CD14-positive monocyte (primary cell): ENCODE results near the gene LAMB4. TPM values are rescaled to one million over a fixed set of nuclear protein-coding genes. Genes with fewer than 3 reads are reported as not detected.

Source experiments
- DNase-seq, 3 donors: peaks; one replicate each; pipeline ENCODE4 v3.0.0-alpha.2; 2011 to 2022
- H2AFZ ChIP-seq: 2 replicates; pipeline ENCODE4 v1.6.0; 2012; ENCODE audit warnings: mild to moderate bottlenecking, low read depth, low read length, inconsistent platforms; ENCODE audit not compliant: insufficient read depth, poor library complexity, severe bottlenecking
- H3K27ac ChIP-seq, 2 donors: 1 replicate in 1 of 2; 2 replicates in 1 of 2; pipeline ENCODE4 v1.5.1; 2012 to 2013; ENCODE audit warnings: low read length in 2 of 2, control low read depth in 1 of 2, inconsistent platforms in 1 of 2, low read depth in 1 of 2, mild to moderate bottlenecking in 1 of 2
- H3K27me3 ChIP-seq, 2 donors: one replicate each; pipeline versions ENCODE4 v1.6.0 to v1.6.1; 2011 to 2013; ENCODE audit warnings: low read length in 2 of 2; ENCODE audit not compliant: control insufficient read depth in 2 of 2, insufficient read depth in 2 of 2
- H3K36me3 ChIP-seq, 2 donors: replicated peaks in 1 of 2; 1 replicate in 1 of 2; 2 replicates in 1 of 2; pipeline versions ENCODE4 v1.5.1 to v1.6.1; 2012 to 2013; ENCODE audit warnings: low read length in 2 of 2, control low read depth in 1 of 2, inconsistent platforms in 1 of 2, mild to moderate bottlenecking in 1 of 2; ENCODE audit not compliant: insufficient read depth in 2 of 2, control insufficient read depth in 1 of 2
- H3K4me1 ChIP-seq, 2 donors: 1 replicate in 1 of 2; 2 replicates in 1 of 2; pipeline versions ENCODE4 v1.5.1 to v1.6.1; 2012 to 2013; ENCODE audit warnings: low read length in 2 of 2, control low read depth in 1 of 2, inconsistent platforms in 1 of 2, mild to moderate bottlenecking in 1 of 2, moderate library complexity in 1 of 2; ENCODE audit not compliant: insufficient read depth in 2 of 2, control insufficient read depth in 1 of 2
- H3K4me2 ChIP-seq: replicated peaks from 2 replicates; pipeline ENCODE3; 2012; ENCODE audit warnings: low read length, moderate library complexity, mild to moderate bottlenecking; ENCODE audit not compliant: poor library complexity, severe bottlenecking; ENCODE audit errors: extremely low read depth
- H3K4me3 ChIP-seq, 3 experiments: fragments of 200-600 bp in 1 of 3; sonication (generic) in 1 of 3; replicated peaks in 1 of 3; 1 replicate in 2 of 3; 2 replicates in 1 of 3; pipeline ENCODE4 v1.5.1; 2011 to 2013; ENCODE audit warnings: low read length in 3 of 3, mild to moderate bottlenecking in 3 of 3, control low read depth in 2 of 3, low read depth in 2 of 3, inconsistent platforms in 1 of 3, moderate library complexity in 1 of 3
- H3K79me2 ChIP-seq: 2 replicates; pipeline ENCODE4 v1.6.0; 2012; ENCODE audit warnings: mild to moderate bottlenecking, control low read depth, inconsistent platforms, low read length, moderate library complexity; ENCODE audit not compliant: insufficient read depth
- H3K9ac ChIP-seq: 2 replicates; pipeline ENCODE4 v1.6.0; 2017; ENCODE audit warnings: low read length, mild to moderate bottlenecking; ENCODE audit not compliant: insufficient read depth, poor library complexity, severe bottlenecking
- H3K9me3 ChIP-seq, 2 donors: replicated peaks in 1 of 2; 1 replicate in 1 of 2; 2 replicates in 1 of 2; pipeline versions ENCODE4 v1.5.1 to v1.6.1; 2012 to 2013; ENCODE audit warnings: low read length in 2 of 2, control low read depth in 1 of 2; ENCODE audit not compliant: control insufficient read depth in 1 of 2, insufficient read depth in 1 of 2
- H4K20me1 ChIP-seq: 2 replicates; pipeline ENCODE4 v1.6.0; 2012; ENCODE audit warnings: mild to moderate bottlenecking, low read length, control low read depth, moderate library complexity; ENCODE audit not compliant: insufficient read depth
- H3K27ac Mint-ChIP-seq, 7 donors: one replicate each; pipeline ENCODE4 v1.8.0; 2020; ENCODE audit warnings: mild to moderate bottlenecking in 7 of 7, mixed read lengths in 7 of 7, moderate library complexity in 6 of 7, inconsistent platforms in 2 of 7
- H3K27me3 Mint-ChIP-seq, 3 donors: one replicate each; pipeline ENCODE4 v1.8.0; 2021 to 2022; ENCODE audit warnings: low read depth in 3 of 3, mild to moderate bottlenecking in 3 of 3, mixed read lengths in 3 of 3, moderate library complexity in 3 of 3, inconsistent platforms in 1 of 3
- H3K36me3 Mint-ChIP-seq, 2 donors: one replicate each; pipeline ENCODE4 v1.8.0; 2020; ENCODE audit warnings: mixed read lengths in 2 of 2, inconsistent platforms in 1 of 2, mild to moderate bottlenecking in 1 of 2
- H3K4me1 Mint-ChIP-seq: one replicate; pipeline ENCODE4 v1.8.0; 2020; ENCODE audit warnings: mild to moderate bottlenecking, mixed read lengths
- H3K4me3 Mint-ChIP-seq, 2 donors: one replicate each; pipeline ENCODE4 v1.8.0; 2020; ENCODE audit warnings: mild to moderate bottlenecking in 2 of 2, mixed read lengths in 2 of 2, moderate library complexity in 1 of 2
- H3K9me3 Mint-ChIP-seq, 7 donors: one replicate each; pipeline ENCODE4 v1.8.0; 2020 to 2022; ENCODE audit warnings: mixed read lengths in 7 of 7, mild to moderate bottlenecking in 6 of 7, moderate library complexity in 6 of 7, inconsistent platforms in 2 of 7
- CTCF ChIP-seq: fragments of 200-600 bp; IDR thresholded peaks from one replicate; pipeline ENCODE4 v1.8.0; 2022; ENCODE audit warnings: antibody characterized with exemption, mild to moderate bottlenecking
- WGBS: methylation state at CpG from one replicate; pipeline ENCODE4 v1.1.5; 2013; ENCODE audit warnings: missing lambda C conversion rate; ENCODE audit not compliant: insufficient coverage; 5-methylcytosine and 5-hydroxymethylcytosine counted together
- intact Hi-C, 2 donors: fragments of 100-400 bp; cut with micrococcal nuclease; formaldehyde crosslinking; loops; one replicate each; pipeline versions ENCODE4 v1.15.0 to v1.15.1; 2023
- polyA plus RNA-seq, 3 donors: library from polyadenylated mRNA; depleted of rRNA in 1 of 3; unstranded in 2 of 3; stranded (reverse) in 1 of 3; fragments of 300-500 nt in 2 of 3; fragments of >200 nt in 1 of 3; fragmentation: Illumina TruSeq in 2 of 3; gene quantifications; 1 replicate in 2 of 3; 2 replicates in 1 of 3; pipeline ENCODE4 v1.2.3, GENCODE V29; 2012 to 2021

The LAMB4 gene
- polyA plus RNA-seq, 3 donors, result not detected

GRCh38 chr7:108045154-108045553 lies 85.0 kb downstream of the LAMB4 start:
- Histone ChIP-seq H3K27ac (no peak overlapping the region), H3K27me3 (peaks cover 0 to 2% of the 10 kb centered on the region in 2 donors), H3K79me2 (no peaks in the 10 kb centered on the region), H3K36me3 (no peaks in the 10 kb centered on the region), H4K20me1 (no peaks in the 10 kb centered on the region), H3K4me1 (no peaks in the 10 kb centered on the region), H3K4me2 (no peak overlapping the region), H3K9me3 (no peaks in the 10 kb centered on the region), H2AFZ (no peak overlapping the region), H3K9ac (no peak overlapping the region), H3K4me3 (no peak overlapping the region)
- H3K27me3 Mint-ChIP-seq, result peaks cover 0 to 8% (median 7%) of the 10 kb centered on the region in 3 donors
- no peak overlapping the region for H3K4me3 Mint-ChIP-seq
- no peak overlapping the region for H3K27ac Mint-ChIP-seq
- H3K9me3 Mint-ChIP-seq, result no peaks in the 10 kb centered on the region
- no peak for DNase-seq
- intact Hi-C loops, result no loop called here
- H3K4me1 Mint-ChIP-seq, result no peaks in the 10 kb centered on the region
- no peak for TF ChIP-seq CTCF
- no peaks in the 10 kb centered on the region for H3K36me3 Mint-ChIP-seq
- WGBS, result no CpG with 5 or more reads among the region's 1 CpG

GRCh38 chr7:108044345-108044744 lies 85.8 kb downstream of the LAMB4 start:
- WGBS, result 100% methylated on average over 1 of the region's 2 CpGs
- Histone ChIP-seq H3K27me3 (peaks cover 0 to 2% of the 10 kb centered on the region in 2 donors), H3K79me2 (no peaks in the 10 kb centered on the region), H3K9ac (no peak overlapping the region), H3K4me2 (no peak overlapping the region), H4K20me1 (no peaks in the 10 kb centered on the region), H3K4me1 (no peaks in the 10 kb centered on the region), H3K36me3 (no peaks in the 10 kb centered on the region), H3K27ac (no peak overlapping the region), H3K4me3 (no peak overlapping the region), H2AFZ (no peak overlapping the region), H3K9me3 (no peaks in the 10 kb centered on the region)
- Mint-ChIP-seq H3K27ac (no peak overlapping the region), H3K9me3 (no peaks in the 10 kb centered on the region), H3K4me3 (no peak overlapping the region), H3K27me3 (peaks cover 1 to 8% (median 7%) of the 10 kb centered on the region in 3 donors), H3K4me1 (no peaks in the 10 kb centered on the region), H3K36me3 (no peaks in the 10 kb centered on the region)
- DNase-seq, result no peak
- no peak for TF ChIP-seq CTCF
- intact Hi-C loops, result no loop called here
